GM19035 (cell line): ENCODE results near the gene CCDC91.
A peak's percentile ranks its signal among the peaks of the same experiment; 100 is the strongest.
"Not testable (repeated sequence)": the region's sequence is repeated elsewhere in the genome, so short reads cannot be mapped to it uniquely, and the experiment has no call there.

ENCODE experiments used
- ATAC-seq: cut with Tn5 transposase; IDR thresholded peaks from one replicate; pipeline ENCODE4 v1.9.1; 2021; ENCODE audit not compliant: unreplicated experiment

The CCDC91 gene

DNA sequence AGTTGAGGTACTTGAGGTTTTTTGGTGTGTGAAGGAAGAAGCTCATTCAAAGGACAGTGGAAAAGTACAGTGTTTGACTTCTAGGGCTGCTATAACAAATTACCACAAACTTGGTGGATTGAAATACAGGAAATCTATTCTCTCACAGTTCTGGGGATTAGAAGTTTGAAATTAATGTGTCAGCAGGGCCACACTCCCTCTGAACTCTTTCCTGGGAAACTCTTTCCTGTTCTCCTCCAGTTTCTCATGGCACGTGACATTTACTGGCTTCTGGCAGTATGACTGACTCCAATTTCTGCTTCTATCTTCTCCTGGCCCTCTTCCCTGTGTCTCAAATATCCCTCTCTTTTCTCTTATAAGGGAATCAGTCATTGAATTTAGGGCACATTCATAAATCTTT, 160.2 kb downstream of the CCDC91 start:
- ATAC-seq, result no peak

DNA sequence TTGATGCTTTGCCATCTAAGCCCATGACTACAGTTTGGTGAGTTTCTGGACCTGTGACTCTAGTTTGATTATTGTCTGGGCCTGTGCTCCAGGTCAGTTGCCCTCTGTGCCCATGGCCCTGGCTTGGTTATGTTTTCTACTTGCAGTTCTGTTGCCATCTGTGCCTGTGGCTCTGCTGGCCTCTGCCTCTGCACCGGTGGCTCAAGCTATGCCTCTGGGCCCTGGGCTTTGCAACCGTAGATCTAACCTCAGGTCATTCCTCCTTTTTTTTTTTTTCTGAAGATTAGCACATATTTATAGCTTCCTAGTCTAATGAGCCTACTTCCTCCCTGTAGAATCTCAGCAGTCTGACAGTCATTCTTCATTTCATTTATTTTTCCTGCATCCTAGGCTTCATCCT, 161.2 kb downstream of the CCDC91 start:
- ATAC-seq, result no peak

GRCh38 chr12:28355161-28355560, 164.9 kb downstream of the CCDC91 start:
- no peak for ATAC-seq

DNA sequence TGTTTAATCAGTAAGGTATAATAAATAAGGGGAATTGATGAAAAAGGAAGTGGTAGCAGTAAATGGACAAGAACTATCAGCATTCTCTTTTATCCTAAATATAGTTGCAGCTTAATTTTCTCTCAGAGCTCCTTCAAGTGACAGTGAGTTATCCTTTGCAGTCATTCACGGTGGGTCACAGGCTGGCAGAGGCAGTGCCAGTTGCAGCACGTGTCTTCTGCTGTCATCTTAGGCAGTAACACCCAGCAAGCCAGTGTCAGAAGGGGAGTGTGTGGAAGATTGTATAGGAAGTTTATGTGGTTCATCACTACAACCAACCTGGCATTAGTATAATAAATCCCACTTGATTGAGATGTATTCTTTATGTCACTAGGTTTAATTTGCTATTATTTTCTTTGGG, 170.0 kb downstream of the CCDC91 start:
- ATAC-seq, result no peak

- ATAC-seq, result no peak
Measured at GRCh38 chr12:28367326-28367725, 177.1 kb downstream of the CCDC91 start.

DNA sequence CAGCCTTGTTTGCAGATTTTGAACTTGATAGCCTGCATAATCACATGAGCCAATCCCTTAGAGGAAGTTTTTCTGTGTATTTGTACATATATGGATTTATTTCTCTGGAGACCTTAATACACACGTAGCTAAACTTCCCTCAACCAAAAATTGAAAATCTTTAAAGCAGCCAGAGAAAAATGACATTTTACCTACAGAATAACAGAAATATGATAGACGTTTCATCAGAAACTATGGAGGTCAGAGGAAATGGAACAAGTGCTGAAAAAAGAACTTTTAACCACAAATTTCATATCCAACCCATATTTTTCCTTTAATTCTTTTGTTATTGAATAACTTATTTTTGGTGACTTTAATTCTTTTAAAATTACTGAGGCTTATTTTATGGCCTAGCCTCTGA, 177.7 kb downstream of the CCDC91 start:
- ATAC-seq, result no peak

GRCh38 chr12:28369483-28369882, 179.2 kb downstream of the CCDC91 start:
- ATAC-seq, result no peak

DNA sequence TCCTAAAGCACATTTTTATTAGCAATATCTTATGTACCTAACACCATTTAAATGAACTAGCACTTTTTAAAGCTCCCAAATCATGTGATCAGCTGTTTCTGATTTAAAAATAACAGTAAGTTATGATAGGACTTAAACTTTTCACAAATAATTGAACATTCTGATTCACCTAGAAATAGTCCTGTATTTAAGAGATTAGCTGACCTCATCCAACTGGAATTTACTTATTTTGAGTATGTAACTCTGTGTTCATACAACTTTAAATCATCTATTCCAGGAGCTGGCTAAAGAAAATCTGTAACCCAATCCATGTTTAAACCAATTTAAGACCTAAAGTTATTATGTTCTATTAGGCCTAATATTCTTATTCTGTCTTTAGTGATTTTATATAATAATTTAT, 184.3 kb downstream of the CCDC91 start:
- ATAC-seq, result no peak

DNA sequence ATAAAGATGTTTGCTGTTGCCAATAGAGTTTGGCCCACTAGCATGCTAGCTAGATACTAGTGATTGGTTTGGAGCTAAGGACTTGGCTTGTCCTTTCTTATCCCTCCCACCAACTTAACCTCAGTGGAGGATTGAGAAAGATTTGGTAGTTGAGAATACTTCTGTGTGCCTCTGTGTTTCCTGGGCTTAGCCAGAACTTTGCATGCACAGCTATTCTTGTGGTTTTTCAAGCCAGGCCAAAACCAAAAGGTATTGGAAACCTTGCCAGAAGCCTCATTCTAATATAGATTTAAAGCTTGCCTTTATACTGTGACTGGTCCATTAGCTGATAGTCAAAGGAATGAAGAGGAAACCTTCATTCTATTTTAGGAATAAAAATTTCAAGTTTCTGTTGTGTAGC, 188.5 kb downstream of the CCDC91 start:
- ATAC-seq, result no peak

DNA sequence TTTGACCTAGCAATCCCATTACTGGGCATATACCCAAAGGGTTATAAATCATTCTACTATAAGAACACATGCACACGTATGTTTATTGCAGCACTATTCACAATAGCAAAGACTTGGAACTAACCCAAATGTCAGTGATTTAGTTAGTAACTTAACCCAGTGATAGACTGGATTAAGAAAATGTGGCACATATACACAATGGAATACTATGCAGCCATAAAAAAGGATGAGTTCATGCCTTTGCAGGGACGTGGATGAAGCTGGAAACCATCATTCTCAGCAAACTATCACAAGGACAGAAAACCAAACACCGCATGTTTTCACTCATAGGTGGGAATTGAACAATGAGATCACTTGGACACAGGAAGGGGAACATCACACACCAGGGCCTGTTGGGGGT, 189.5 kb downstream of the CCDC91 start:
- not testable (repeated sequence) for ATAC-seq

DNA sequence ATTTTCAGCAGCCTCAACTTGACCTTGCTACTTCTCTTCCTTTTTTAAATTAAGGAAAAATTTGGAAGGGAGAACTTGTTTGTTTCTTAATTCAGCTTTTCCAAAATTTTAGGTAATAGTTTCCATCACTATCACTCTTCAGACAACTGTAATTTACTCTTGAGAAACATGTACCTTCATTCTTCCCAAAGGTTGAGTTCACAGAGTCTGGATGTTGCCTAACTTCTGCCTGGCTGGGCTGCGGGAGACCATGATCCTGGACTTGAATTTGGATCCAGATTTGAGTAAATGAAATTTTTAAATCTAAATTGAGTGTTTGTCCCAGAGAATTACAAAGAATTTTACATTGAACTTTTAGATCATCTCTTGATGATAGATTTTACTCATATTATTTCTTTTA, 193.1 kb downstream of the CCDC91 start:
- no peak for ATAC-seq

- ATAC-seq, result no peak
Measured at GRCh38 chr12:28388879-28389278, 198.6 kb downstream of the CCDC91 start.

- ATAC-seq, result no peak
Measured at GRCh38 chr12:28390206-28390605, 199.9 kb downstream of the CCDC91 start.

- no peak for ATAC-seq
Measured at GRCh38 chr12:28390761-28391385, 200.6 kb downstream of the CCDC91 start.

DNA sequence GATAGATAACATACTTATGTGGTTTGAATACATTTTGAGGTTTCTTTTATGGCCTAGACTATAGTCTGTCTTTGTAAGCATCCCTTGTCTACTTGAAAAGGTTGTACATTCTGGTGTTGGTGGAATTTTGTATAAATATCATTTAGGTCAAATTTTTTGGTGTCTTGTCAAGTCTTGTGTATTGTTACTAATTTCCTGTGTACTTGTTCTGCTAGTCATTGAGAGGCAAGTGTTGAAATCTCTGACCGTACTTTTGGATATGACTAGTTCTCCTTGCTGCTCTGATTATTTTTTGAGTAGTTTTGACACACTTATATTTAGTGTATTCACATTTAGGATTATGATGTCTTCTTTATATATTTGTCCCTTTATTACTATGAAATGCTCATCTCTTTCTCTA, 219.6 kb downstream of the CCDC91 start:
- no peak for ATAC-seq

- peak; percentile 94 for ATAC-seq
Measured at GRCh38 chr12:28413460-28414109, 223.3 kb downstream of the CCDC91 start.

DNA sequence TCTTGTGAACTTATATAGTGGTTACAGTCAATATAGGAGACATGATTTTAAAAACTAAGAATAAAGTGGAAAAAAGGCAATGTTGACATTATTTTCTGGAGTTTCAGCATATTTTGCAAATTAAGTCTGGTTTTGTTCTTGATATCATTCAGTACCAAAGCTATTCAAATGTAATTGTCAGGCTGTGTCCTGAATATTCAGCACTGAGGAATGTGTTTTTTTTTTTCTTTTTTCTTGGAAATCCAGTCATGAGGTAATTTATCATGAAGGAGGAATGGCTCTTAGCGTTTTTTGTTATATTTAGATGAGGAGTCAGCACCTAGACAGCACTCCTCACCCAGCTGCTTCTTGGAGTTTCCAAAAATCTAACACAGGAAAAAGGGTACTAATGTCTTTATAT, 225.5 kb downstream of the CCDC91 start:
- ATAC-seq, result no peak

GRCh38 chr12:28421374-28421773, 231.1 kb downstream of the CCDC91 start:
- no peak for ATAC-seq

GRCh38 chr12:28424965-28425364, 234.7 kb downstream of the CCDC91 start:
- no peak for ATAC-seq

GRCh38 chr12:28425526-28425925, 235.3 kb downstream of the CCDC91 start:
- ATAC-seq, result no peak

- no peak for ATAC-seq
Measured at GRCh38 chr12:28427046-28427445, 236.8 kb downstream of the CCDC91 start.

- no peak for ATAC-seq
Measured at GRCh38 chr12:28440081-28440608, 249.9 kb downstream of the CCDC91 start.

- no peak for ATAC-seq
Measured at GRCh38 chr12:28442101-28442500, 251.8 kb downstream of the CCDC91 start.
